ENCODE measurements around the gene SREBF2. TPM values are rescaled to one million over a fixed set of nuclear protein-coding genes. Genes with fewer than 3 reads are reported as not detected.

The SREBF2 gene
- polyA plus RNA-seq, 3 donors = 22.2 to 25.1 (median 24.5) TPM

DNA sequence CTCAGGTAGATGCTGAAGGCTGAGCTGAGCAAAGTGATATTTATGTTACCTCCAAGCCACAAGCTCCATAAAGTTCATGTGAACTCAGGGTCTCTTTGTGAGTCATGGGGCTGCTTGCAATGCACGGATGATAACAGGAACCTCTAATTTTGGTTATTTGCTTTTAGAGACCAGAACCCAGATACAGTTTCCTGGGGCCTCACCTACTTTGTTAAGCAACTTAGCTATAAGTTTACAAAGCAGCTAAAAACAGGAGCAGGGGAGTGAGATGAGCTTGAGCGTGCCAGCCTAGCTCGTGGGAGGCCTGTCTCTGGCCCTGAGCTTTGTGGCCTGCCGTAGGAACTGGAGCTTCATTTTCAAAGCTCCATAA lies 29.2 kb downstream of the SREBF2 start:
- peaks cover 0 to 2% (median 1%) of the 10 kb centered on the region in 3 donors for H3K27me3 Mint-ChIP-seq (ENCODE audit: low read depth in 3 of 3)
- H3K36me3 Mint-ChIP-seq = peaks cover 9 to 23% of the 10 kb centered on the region in 2 donors
- peaks cover 16% of the 10 kb centered on the region for H3K4me1 Mint-ChIP-seq
- Histone ChIP-seq H3K4me3 (replicated peaks in 1 of 3; ENCODE audit: low read depth in 2 of 3, low read length in 3 of 3) (no peak overlapping the region), H2AFZ (ENCODE audit: insufficient read depth, low read depth, low read length, poor library complexity, severe bottlenecking) (no peak overlapping the region), H3K36me3 (replicated peaks in 1 of 2; ENCODE audit: control insufficient read depth in 1 of 2, insufficient read depth in 2 of 2, low read length in 2 of 2) (peaks cover 5 to 19% of the 10 kb centered on the region in 2 donors), H3K27ac (ENCODE audit: low read depth in 1 of 2, low read length in 2 of 2) (peak overlapping the region in 1 of 2 donors; percentile 67), H4K20me1 (ENCODE audit: insufficient read depth, low read length) (peaks cover 91% of the 10 kb centered on the region), H3K27me3 (ENCODE audit: control insufficient read depth in 2 of 2, insufficient read depth in 2 of 2, low read length in 2 of 2) (no peaks in the 10 kb centered on the region), H3K4me2 (replicated peaks; ENCODE audit: extremely low read depth, low read length, poor library complexity, severe bottlenecking) (no peak overlapping the region), H3K9me3 (replicated peaks in 1 of 2; ENCODE audit: control insufficient read depth in 1 of 2, insufficient read depth in 1 of 2, low read length in 2 of 2) (no peaks in the 10 kb centered on the region), H3K4me1 (ENCODE audit: control insufficient read depth in 1 of 2, insufficient read depth in 2 of 2, low read length in 2 of 2) (peaks cover 3 to 20% of the 10 kb centered on the region in 2 donors), H3K79me2 (ENCODE audit: insufficient read depth, low read length) (peaks cover 82% of the 10 kb centered on the region), H3K9ac (ENCODE audit: insufficient read depth, low read length, poor library complexity, severe bottlenecking) (no peak overlapping the region)
- peak in 1 of 3 donors; percentile 32 for DNase-seq
- H3K27ac Mint-ChIP-seq = peak overlapping the region in 1 of 7 donors; percentile 65
- H3K4me3 Mint-ChIP-seq = no peak overlapping the region
- TF ChIP-seq, protein P1, sequence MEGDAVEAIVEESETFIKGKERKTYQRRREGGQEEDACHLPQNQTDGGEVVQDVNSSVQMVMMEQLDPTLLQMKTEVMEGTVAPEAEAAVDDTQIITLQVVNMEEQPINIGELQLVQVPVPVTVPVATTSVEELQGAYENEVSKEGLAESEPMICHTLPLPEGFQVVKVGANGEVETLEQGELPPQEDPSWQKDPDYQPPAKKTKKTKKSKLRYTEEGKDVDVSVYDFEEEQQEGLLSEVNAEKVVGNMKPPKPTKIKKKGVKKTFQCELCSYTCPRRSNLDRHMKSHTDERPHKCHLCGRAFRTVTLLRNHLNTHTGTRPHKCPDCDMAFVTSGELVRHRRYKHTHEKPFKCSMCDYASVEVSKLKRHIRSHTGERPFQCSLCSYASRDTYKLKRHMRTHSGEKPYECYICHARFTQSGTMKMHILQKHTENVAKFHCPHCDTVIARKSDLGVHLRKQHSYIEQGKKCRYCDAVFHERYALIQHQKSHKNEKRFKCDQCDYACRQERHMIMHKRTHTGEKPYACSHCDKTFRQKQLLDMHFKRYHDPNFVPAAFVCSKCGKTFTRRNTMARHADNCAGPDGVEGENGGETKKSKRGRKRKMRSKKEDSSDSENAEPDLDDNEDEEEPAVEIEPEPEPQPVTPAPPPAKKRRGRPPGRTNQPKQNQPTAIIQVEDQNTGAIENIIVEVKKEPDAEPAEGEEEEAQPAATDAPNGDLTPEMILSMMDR (IDR thresholded peaks at IDR 0.05) = no peak
- H3K9me3 Mint-ChIP-seq = no peaks in the 10 kb centered on the region
- intact Hi-C loops (cut with micrococcal nuclease) = no loop called here
- no CpG with 5 or more reads among the region's 4 CpGs for WGBS (ENCODE audit: insufficient coverage)

DNA sequence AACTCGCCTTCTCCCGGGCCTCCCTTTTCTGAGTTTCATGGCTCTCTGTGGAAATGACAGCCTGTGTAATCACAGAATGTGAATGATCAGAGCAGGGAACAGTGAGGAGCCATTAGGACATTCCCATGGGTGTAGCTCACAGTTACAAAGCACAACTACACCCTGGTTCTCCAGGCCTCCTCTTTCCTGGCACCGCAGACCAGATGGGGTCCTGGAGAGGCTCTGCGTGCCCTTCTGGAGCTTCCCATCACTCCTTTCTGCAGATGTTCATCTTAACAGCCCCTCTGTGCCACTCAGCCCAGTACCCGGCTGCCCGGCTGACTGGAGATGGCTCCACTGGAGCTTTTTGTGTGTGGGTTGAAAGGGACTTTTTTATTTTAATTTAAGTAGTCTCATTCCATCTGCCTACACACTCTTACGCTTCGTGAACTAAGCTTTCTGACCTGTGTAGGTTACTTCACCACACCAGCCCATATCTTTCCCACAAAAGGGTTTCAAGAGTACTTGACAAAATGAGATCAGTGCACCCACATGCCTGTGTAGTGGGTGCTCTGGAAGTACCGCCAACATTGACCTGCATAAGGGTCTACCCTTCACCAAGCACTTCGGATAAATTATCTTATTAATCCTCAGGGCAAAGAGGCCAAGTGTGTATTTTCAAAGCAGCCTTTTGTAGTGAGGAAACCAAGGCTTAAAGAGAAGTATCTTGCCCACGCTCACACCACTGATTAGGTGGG lies 29.8 kb downstream of the SREBF2 start:
- peaks cover 88% of the 10 kb centered on the region for H4K20me1 ChIP-seq (ENCODE audit: insufficient read depth, low read length)
- peaks cover 7 to 25% of the 10 kb centered on the region in 2 donors for H3K36me3 ChIP-seq (replicated peaks in 1 of 2; ENCODE audit: control insufficient read depth in 1 of 2, insufficient read depth in 2 of 2, low read length in 2 of 2)
- Mint-ChIP-seq H3K4me1 (peaks cover 12% of the 10 kb centered on the region), H3K36me3 (peaks cover 13 to 28% of the 10 kb centered on the region in 2 donors), H3K4me3 (no peak overlapping the region), H3K27ac (peak overlapping the region in 1 of 7 donors; percentile 65), H3K27me3 (ENCODE audit: low read depth in 3 of 3) (peaks cover 0 to 2% (median 1%) of the 10 kb centered on the region in 3 donors), H3K9me3 (no peaks in the 10 kb centered on the region)
- no peak overlapping the region for H3K4me3 ChIP-seq (replicated peaks in 1 of 3; ENCODE audit: low read depth in 2 of 3, low read length in 3 of 3)
- H3K9ac ChIP-seq (ENCODE audit: insufficient read depth, low read length, poor library complexity, severe bottlenecking) = no peak overlapping the region
- intact Hi-C loops (cut with micrococcal nuclease) = no loop called here
- H2AFZ ChIP-seq (ENCODE audit: insufficient read depth, low read depth, low read length, poor library complexity, severe bottlenecking) = no peak overlapping the region
- no peaks in the 10 kb centered on the region for H3K27me3 ChIP-seq (ENCODE audit: control insufficient read depth in 2 of 2, insufficient read depth in 2 of 2, low read length in 2 of 2)
- no peak for DNase-seq
- peaks cover 3 to 14% of the 10 kb centered on the region in 2 donors for H3K4me1 ChIP-seq (ENCODE audit: control insufficient read depth in 1 of 2, insufficient read depth in 2 of 2, low read length in 2 of 2)
- TF ChIP-seq, protein P1 (IDR thresholded peaks at IDR 0.05) = no peak
- peak overlapping the region in 1 of 2 donors; percentile 67 for H3K27ac ChIP-seq (ENCODE audit: low read depth in 1 of 2, low read length in 2 of 2)
- H3K4me2 ChIP-seq (replicated peaks; ENCODE audit: extremely low read depth, low read length, poor library complexity, severe bottlenecking) = no peak overlapping the region
- WGBS (ENCODE audit: insufficient coverage) = 100% methylated on average over 1 of the region's 11 CpGs
- H3K79me2 ChIP-seq (ENCODE audit: insufficient read depth, low read length) = peaks cover 77% of the 10 kb centered on the region
- H3K9me3 ChIP-seq (replicated peaks in 1 of 2; ENCODE audit: control insufficient read depth in 1 of 2, insufficient read depth in 1 of 2, low read length in 2 of 2) = no peaks in the 10 kb centered on the region

All from CD14-positive monocyte (primary cell).